GM21529 (cell line): ENCODE data around the gene CLASRP.
"Not testable (repeated sequence)": the region's sequence is repeated elsewhere in the genome, so short reads cannot be mapped to it uniquely, and the experiment has no call there.

Experiments
- ATAC-seq: cut with Tn5 transposase; IDR thresholded peaks from one replicate; pipeline ENCODE4 v1.9.1; 2021; ENCODE audit not compliant: unreplicated experiment

The CLASRP gene

DNA sequence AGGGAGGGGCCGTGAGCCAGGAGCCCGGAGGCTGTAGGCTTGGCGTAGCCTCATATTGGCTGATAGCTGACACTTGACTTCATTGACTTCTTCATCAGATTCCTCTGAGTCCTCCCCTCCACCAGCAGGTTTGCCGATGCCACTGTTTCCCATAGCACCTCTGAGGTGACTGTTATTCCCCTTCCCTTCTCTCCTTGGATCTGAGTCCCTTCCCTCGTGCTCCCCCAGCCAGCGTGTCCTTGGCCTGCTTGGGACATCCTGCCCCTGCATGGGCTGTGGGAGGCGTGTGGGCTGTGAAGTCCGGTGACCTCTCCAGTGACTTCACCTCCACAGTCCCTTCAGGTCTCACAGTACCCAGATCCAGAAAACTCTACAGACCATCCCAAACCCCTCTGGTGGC, 63.0 kb downstream of the CLASRP start:
- ATAC-seq, result no peak

- no peak for ATAC-seq
Observed at GRCh38 chr19:45102481-45102880, 63.6 kb downstream of the CLASRP start.

GRCh38 chr19:45103156-45103507, 64.3 kb downstream of the CLASRP start:
- ATAC-seq, result no peak

DNA sequence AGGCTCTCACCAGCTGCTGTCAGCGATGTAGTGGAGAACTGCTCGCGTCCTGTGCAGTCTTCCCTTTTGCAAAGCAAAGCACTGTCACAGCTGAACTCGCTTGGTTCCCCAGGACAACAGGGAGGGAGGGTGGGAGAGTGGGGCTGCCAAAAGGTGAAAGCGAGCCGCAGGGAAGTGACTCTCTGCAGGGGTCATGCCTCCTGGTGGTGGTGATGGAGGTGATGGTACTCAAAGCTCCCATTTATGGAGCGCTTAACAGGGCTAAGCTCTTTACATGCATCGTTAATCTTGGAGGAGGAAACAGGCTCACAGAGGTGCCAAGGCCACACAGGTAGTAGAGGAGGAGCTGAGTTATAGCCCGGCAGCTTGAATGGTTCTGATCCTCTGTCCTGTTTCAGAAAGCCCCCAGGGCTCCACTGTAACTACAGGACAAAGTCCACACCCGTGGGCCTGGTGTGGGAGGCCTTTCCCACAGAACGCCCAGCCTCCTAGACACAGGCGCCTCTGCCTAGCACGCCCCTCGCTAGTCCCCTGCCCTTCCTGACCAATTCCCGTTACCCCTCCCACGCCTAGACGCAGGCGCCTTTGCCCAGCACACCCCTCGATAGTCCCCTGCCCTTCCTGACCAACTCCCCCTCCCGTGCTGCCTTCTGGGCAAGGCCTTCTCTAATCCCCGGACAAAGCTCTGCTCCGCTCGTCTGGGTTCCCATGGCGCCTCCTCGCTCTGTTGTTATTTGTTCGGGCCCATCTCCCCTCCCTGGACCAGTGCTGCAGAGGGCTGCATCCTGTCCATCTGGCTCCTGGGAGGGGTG, 64.9 kb downstream of the CLASRP start:
- ATAC-seq, result no peak

GRCh38 chr19:45104658-45105349, 66.0 kb downstream of the CLASRP start:
- ATAC-seq, result no peak

GRCh38 chr19:45106363-45106762, 67.5 kb downstream of the CLASRP start:
- not testable (repeated sequence) for ATAC-seq

DNA sequence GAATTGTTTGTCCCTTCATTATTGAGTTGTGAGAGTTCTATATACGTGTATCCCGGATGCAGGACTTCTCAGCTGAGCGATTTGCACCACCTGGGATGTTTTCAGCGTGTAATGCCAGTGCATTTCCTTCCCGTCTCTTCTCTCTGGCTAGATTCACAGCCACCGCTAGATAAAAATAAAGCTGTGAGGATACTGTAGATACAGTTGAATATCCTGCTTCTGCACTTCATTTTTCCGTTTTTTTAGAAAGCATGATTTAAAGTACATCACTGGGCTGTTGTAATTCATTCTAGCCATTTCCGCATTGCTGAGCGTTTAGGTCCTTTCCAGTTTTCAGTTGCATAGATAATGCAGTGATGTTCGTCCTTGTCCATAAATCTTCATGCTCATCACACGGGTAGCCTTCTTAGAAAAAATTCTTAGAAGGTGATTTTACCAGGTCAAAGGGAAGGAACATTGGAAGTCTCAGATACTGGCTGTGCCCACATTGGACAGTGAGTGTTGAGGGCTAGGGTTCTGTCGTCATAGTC, 68.8 kb downstream of the CLASRP start:
- no peak for ATAC-seq

- ATAC-seq, result no peak
Observed at GRCh38 chr19:45110851-45111266, 72.0 kb downstream of the CLASRP start.

DNA sequence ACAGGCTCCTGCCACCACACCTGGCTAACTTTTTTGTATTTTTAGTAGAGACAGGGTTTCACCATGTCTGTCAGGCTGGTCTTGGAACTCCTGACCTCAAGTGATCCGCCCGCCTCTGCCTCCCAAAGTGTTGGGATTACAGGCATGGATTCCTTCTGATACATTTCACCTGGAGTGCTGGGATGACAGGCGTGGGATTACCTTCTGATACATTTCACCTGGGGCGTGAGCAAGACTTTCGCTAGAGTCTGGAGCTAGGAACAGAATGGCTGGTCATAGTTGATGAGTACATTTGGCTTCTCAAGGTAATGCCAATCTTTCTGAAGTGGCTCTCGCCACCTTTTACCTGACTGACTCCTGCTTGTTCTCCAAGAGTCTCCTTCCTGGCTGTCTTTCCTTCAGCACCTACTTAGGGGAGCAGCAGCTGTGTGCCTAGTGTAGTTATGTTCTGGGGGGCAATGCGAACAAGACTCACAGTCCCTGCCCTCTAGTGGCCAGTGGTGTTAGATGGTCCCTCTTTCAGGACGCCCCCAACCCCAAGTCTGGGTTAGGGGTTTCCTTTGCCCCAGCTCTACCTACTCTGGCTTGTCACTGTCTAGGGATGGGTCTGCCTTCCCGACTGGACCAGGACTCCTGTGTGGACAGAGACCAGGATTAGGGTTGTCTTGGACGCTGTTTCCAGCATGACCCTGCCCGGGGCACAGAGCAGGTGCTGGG, 73.4 kb downstream of the CLASRP start:
- no peak for ATAC-seq

- ATAC-seq, result no peak
Observed at GRCh38 chr19:45113628-45114027, 74.8 kb downstream of the CLASRP start.

DNA sequence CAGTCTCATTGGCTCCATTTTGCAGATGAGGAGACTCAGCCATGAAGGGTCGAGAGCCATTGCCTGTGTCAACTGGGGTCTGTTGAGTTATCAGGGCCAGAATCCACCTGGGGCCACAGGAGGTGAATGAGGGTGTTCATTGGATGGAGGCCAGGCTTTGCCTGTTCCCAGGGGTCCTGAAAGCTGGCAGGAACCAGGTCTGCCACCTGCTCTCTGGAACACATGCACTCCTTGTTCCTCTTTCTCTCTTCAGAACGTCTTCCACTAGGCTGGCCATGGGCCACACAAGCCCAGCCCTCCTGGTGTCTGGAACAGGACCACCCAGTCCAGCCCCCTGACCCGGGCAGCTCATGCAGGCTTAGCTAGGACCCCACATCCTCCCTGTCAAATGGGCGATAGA, 75.3 kb downstream of the CLASRP start:
- ATAC-seq, result no peak

- no peak for ATAC-seq
Observed at GRCh38 chr19:45115809-45116615, 77.2 kb downstream of the CLASRP start.

- peak; percentile 47 for ATAC-seq
Observed at GRCh38 chr19:45117167-45117594, 78.3 kb downstream of the CLASRP start.

GRCh38 chr19:45117671-45118070, 78.8 kb downstream of the CLASRP start:
- peak; percentile 3 for ATAC-seq

- ATAC-seq, result peak; percentile 14
Observed at GRCh38 chr19:45118106-45118505, 79.3 kb downstream of the CLASRP start.

DNA sequence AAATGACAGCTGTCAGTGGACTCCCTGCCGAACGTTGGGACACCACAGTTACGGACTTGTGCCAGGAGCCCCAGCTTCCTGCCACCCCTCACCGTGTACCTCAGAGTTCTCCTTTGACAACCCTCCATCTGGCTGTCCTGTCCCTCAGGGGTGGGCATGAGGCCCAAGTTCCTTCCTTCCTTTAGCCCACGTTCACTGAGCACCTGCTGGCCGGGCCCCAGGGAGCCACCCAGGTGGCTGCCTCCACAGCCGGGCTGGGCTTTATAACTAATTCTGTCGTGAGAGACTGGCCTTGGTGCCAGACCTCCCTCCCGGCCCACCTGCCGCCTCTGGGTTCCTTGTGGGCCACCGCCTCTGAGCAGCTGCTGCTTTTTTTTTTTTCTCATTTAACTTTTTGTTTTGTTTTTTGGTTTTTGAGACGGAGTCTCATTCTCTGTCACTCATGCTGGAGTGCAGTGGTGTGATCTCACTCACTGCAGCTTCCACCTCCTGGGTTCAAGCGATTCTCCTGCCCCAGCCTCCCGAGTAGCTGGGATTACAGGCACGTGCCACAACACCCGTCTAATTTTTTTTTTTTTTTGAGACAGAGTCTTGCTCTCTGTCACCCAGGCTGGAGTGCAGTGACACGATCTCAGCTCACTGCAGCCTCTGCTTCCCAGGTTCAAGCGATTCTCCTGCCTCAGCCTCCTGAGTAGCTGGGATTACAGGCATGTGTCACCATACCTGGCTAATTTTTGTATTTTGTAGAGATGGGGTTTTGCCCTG, 79.9 kb downstream of the CLASRP start:
- peak; percentile 48 for ATAC-seq

DNA sequence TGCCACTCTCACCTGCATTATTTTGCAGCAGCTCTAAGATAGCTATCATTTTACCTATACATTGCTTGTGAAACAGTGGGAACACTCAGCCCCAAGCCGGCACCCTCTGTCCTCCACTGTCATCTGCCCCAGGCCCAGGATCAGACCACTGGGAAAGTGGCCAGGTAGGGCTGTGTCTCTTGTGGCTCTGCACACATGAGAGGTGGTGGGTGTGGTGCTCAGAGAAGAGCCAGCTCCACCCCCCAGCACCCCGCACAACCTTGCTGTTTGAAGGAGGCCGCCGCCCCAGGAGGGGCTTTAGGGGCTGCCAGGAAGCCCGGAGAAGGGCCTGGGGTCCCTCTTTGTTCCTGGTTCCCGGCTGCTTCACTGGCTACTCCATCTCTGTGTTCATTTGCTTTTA, 80.7 kb downstream of the CLASRP start:
- ATAC-seq, result no peak
